ENCODE measurements around the gene NRTN. TPM values are rescaled to one million over a fixed set of nuclear protein-coding genes. Genes with fewer than 3 reads are reported as not detected.
"Not testable (repeated sequence)": the region's sequence is repeated elsewhere in the genome, so short reads cannot be mapped to it uniquely, and the experiment has no call there.

NRTN gene
- total RNA-seq, 1 experiment from 2014 or later: 3.9 TPM

DNA sequence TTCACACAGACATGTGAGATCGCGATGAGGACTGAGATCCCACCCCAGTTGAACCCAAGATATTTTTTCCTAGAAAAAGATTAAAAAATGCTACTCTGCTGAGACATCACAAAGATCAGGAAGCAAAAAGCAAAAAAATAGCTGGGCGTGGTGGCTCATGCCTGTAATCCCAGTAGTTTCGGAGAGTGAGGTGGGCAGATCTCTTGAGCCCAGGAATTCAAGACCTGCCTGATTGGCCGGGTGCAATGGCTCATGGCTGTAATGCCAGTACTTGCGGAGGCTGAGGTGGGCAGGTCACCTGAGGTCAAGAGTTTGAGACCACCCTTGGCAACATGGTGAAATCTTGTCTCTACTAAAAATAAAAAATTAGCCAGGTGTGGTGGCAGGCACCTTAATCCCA lies 45.3 kb downstream of the NRTN start:
- H3K27ac ChIP-seq (ENCODE audit: low read length): 0 out of 2 replicates have a peak overlapping the region, but pooled peaks have one; percentile 7
- H3K4me1 ChIP-seq (ENCODE audit: insufficient read depth, low read length): peaks cover 18% of the 10 kb centered on the region
- no peak overlapping the region for H3K9ac ChIP-seq (ENCODE audit: low read length)
- no peaks in the 10 kb centered on the region for H3K9me2 ChIP-seq (replicated peaks; ENCODE audit: low read length)
- H3K36me3 ChIP-seq (ENCODE audit: low read depth, low read length): no peaks in the 10 kb centered on the region
- H3K4me2 ChIP-seq (ENCODE audit: low read length): peak overlapping the region; percentile 74
- H3K79me2 ChIP-seq (ENCODE audit: low read length): no peaks in the 10 kb centered on the region
- peak; percentile 22 for DNase-seq
- no peak overlapping the region; the same call in 1 of the 2 replicates for H3K4me3 ChIP-seq (ENCODE audit: low read length)
- TF ChIP-seq, protein P1, sequence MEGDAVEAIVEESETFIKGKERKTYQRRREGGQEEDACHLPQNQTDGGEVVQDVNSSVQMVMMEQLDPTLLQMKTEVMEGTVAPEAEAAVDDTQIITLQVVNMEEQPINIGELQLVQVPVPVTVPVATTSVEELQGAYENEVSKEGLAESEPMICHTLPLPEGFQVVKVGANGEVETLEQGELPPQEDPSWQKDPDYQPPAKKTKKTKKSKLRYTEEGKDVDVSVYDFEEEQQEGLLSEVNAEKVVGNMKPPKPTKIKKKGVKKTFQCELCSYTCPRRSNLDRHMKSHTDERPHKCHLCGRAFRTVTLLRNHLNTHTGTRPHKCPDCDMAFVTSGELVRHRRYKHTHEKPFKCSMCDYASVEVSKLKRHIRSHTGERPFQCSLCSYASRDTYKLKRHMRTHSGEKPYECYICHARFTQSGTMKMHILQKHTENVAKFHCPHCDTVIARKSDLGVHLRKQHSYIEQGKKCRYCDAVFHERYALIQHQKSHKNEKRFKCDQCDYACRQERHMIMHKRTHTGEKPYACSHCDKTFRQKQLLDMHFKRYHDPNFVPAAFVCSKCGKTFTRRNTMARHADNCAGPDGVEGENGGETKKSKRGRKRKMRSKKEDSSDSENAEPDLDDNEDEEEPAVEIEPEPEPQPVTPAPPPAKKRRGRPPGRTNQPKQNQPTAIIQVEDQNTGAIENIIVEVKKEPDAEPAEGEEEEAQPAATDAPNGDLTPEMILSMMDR (conservative IDR thresholded peaks at IDR 0.05; ENCODE audit: low read depth, low read length): no peak
- TF ChIP-seq EZH2 (IDR thresholded peaks at IDR 0.05; ENCODE audit: low read length, unreplicated experiment) (no peak), EZH2phosphoT487 (IDR thresholded peaks at IDR 0.05; ENCODE audit: borderline replicate concordance, low read length) (no peak)
- H3F3A ChIP-seq (ENCODE audit: low read length, unreplicated experiment): no peaks in the 10 kb centered on the region
- ChIA-PET CTCF (no interaction called here), POLR2A (ENCODE audit: unreplicated experiment) (no interaction called here)
- BruUV-seq (replicated peaks): no TSS peak
- no peaks in the 10 kb centered on the region for H3K27me3 ChIP-seq (ENCODE audit: low read length)
- no peak for ATAC-seq
- no peaks in the 10 kb centered on the region for H3K9me3 ChIP-seq (ENCODE audit: low read length)
- intact Hi-C loops (cut with micrococcal nuclease): no loop called here
- no peaks in the 10 kb centered on the region for H4K20me1 ChIP-seq (ENCODE audit: low read length)
- H2AFZ ChIP-seq (ENCODE audit: low read length): no peak overlapping the region

DNA sequence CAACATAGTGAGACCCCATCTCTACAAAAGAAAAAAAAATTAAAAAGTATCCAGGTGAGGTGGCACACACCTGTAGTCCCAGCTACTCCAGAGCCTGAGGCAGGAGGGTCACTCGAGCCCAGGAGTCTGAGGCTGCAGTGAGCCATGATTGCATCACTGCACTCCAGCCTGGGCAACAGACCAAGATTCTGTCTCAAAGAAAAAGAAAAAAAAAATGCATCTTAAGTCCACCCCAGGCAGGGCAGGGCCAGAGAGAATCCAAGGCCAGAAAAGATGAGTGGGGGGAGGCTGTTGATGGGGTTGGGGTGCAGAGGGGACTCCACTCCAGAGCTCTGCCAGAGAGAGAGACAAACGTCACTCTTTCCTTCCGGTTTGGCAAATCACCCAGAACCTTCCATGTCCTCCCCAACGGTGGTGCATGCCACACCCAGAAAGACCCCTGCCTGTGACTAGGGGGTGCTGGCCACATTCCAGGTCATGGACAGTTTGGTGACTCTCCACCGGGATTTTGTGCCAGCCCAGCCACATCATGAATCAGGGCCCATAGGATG lies 46.0 kb downstream of the NRTN start:
- Histone ChIP-seq H3K4me1 (ENCODE audit: insufficient read depth, low read length) (peaks cover 18% of the 10 kb centered on the region), H3F3A (ENCODE audit: low read length, unreplicated experiment) (no peaks in the 10 kb centered on the region), H3K36me3 (ENCODE audit: low read depth, low read length) (no peaks in the 10 kb centered on the region), H3K9ac (ENCODE audit: low read length) (no peak overlapping the region), H3K4me2 (ENCODE audit: low read length) (peak overlapping the region; percentile 74), H3K79me2 (ENCODE audit: low read length) (no peaks in the 10 kb centered on the region), H4K20me1 (ENCODE audit: low read length) (no peaks in the 10 kb centered on the region), H3K4me3 (ENCODE audit: low read length) (peak overlapping the region; percentile 46), H2AFZ (ENCODE audit: low read length) (peak overlapping the region; percentile 61), H3K9me2 (replicated peaks; ENCODE audit: low read length) (no peaks in the 10 kb centered on the region), H3K9me3 (ENCODE audit: low read length) (no peaks in the 10 kb centered on the region), H3K27ac (ENCODE audit: low read length) (peak overlapping the region; percentile 61), H3K27me3 (ENCODE audit: low read length) (no peaks in the 10 kb centered on the region; the same call in 1 of the 2 replicates)
- peak; percentile 81 for ATAC-seq
- ChIA-PET CTCF (no interaction called here), POLR2A (ENCODE audit: unreplicated experiment) (interaction anchor here (0.6 kb wide), 1 partner anchor 63 kb away, joined by 3 read pairs; the partner anchor contains the start of gene CAPS)
- no peak for TF ChIP-seq EZH2phosphoT487 (IDR thresholded peaks at IDR 0.05; ENCODE audit: borderline replicate concordance, low read length)
- TF ChIP-seq, protein P1 (conservative IDR thresholded peaks at IDR 0.05; ENCODE audit: low read depth, low read length): no peak
- TF ChIP-seq EZH2 (IDR thresholded peaks at IDR 0.05; ENCODE audit: low read length, unreplicated experiment): no peak
- peak; percentile 90 for DNase-seq
- intact Hi-C loops (cut with micrococcal nuclease): no loop called here
- BruUV-seq (replicated peaks): TSS peak; percentile 56

DNA sequence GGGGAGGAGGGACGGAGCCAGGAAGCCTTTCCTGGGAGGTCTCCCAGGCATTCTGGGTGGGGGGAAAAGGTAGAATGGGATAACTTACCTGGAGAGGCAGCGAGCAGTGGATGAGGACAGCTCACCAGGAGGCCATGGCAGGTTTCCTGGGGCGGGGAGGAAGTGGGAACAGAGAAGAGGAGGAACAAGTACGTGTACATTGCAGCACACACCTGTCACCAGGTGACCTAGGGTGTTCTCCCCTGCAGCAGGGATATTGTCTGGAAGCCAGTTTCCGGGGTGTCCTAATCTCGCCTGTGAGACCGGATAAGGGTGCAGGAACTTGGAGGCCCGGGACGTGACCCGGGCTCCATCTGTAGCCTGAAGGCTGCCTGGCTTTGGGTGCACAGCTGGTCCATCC lies 46.4 kb downstream of the NRTN start, which contains the start of gene FUT3:
Gene FUT3, minus strand, starts transcription at position 148 of the 400 bp plus-strand sequence.
- CTCF ChIA-PET: no interaction called here
- POLR2A ChIA-PET (ENCODE audit: unreplicated experiment): interaction anchor here (0.6 kb wide), 1 partner anchor 63 kb away, joined by 3 read pairs; the partner anchor contains the start of gene CAPS
- Histone ChIP-seq H4K20me1 (ENCODE audit: low read length) (no peaks in the 10 kb centered on the region), H3K27me3 (ENCODE audit: low read length) (no peaks in the 10 kb centered on the region; the same call in 1 of the 2 replicates), H2AFZ (ENCODE audit: low read length) (peak within 1 kb of the TSS; percentile 61), H3K9me3 (ENCODE audit: low read length) (no peaks in the 10 kb centered on the region), H3K27ac (ENCODE audit: low read length) (peak within 1 kb of the TSS; percentile 61), H3K9ac (ENCODE audit: low read length) (no peak within 1 kb of the TSS), H3F3A (ENCODE audit: low read length, unreplicated experiment) (no peaks in the 10 kb centered on the region), H3K4me2 (ENCODE audit: low read length) (peak within 1 kb of the TSS; percentile 74), H3K4me3 (ENCODE audit: low read length) (peak within 1 kb of the TSS; percentile 46), H3K36me3 (ENCODE audit: low read depth, low read length) (no peaks in the 10 kb centered on the region), H3K9me2 (replicated peaks; ENCODE audit: low read length) (no peaks in the 10 kb centered on the region), H3K79me2 (ENCODE audit: low read length) (no peaks in the 10 kb centered on the region), H3K4me1 (ENCODE audit: insufficient read depth, low read length) (peaks cover 18% of the 10 kb centered on the region)
- no peak for TF ChIP-seq EZH2 (IDR thresholded peaks at IDR 0.05; ENCODE audit: low read length, unreplicated experiment)
- TF ChIP-seq EZH2phosphoT487 (IDR thresholded peaks at IDR 0.05; ENCODE audit: borderline replicate concordance, low read length): no peak
- TF ChIP-seq, protein P1 (conservative IDR thresholded peaks at IDR 0.05; ENCODE audit: low read depth, low read length): no peak
- DNase-seq (peak; percentile 64), ATAC-seq (peak; percentile 69)
- intact Hi-C loops (cut with micrococcal nuclease): no loop called here
- BruUV-seq (replicated peaks): no TSS peak

DNA sequence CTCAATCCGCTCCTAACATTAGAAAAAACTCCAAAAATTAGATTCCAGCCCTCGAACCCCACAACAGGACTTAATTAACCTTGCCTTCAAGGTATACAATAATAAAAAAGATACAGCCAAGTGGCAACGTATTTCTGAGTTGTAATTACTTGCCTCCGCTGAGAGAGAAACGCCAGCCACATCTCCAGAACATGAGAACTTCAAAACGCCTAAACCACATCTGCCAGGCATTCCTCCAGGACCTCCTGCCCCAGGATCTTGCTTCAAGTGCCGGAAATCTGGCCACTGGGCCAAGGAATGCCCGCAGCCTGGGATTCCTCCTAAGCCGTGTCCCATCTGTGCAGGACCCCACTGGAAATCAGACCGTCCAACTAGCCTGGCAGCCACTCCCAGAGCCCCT lies 49.3 kb downstream of the NRTN start:
- H3K4me2 ChIP-seq (ENCODE audit: low read length); intact Hi-C loops (cut with micrococcal nuclease); ATAC-seq; H3K4me3 ChIP-seq (ENCODE audit: low read length); CTCF ChIA-PET; H3K27me3 ChIP-seq (ENCODE audit: low read length); DNase-seq; BruUV-seq (replicated peaks); H4K20me1 ChIP-seq (ENCODE audit: low read length); H3K27ac ChIP-seq (ENCODE audit: low read length); H3K9ac ChIP-seq (ENCODE audit: low read length); H3K9me3 ChIP-seq (ENCODE audit: low read length); H3K36me3 ChIP-seq (ENCODE audit: low read depth, low read length); H2AFZ ChIP-seq (ENCODE audit: low read length); H3K9me2 ChIP-seq (replicated peaks; ENCODE audit: low read length); H3F3A ChIP-seq (ENCODE audit: low read length, unreplicated experiment); H3K79me2 ChIP-seq (ENCODE audit: low read length); POLR2A ChIA-PET (ENCODE audit: unreplicated experiment): not testable (repeated sequence)
- H3K4me1 ChIP-seq (ENCODE audit: insufficient read depth, low read length): peaks cover 18% of the 10 kb centered on the region
